ENCODE measurements around the gene SH3GLB1. TPM values are rescaled to one million over a fixed set of nuclear protein-coding genes. Genes with fewer than 3 reads are reported as not detected.

Gene SH3GLB1
- total and polyA plus RNA-seq, 2 of the 13 experiments (the other 11 are each of a cell fraction or from before 2014, with no cell fraction given) = 26.0 to 41.5 TPM

DNA sequence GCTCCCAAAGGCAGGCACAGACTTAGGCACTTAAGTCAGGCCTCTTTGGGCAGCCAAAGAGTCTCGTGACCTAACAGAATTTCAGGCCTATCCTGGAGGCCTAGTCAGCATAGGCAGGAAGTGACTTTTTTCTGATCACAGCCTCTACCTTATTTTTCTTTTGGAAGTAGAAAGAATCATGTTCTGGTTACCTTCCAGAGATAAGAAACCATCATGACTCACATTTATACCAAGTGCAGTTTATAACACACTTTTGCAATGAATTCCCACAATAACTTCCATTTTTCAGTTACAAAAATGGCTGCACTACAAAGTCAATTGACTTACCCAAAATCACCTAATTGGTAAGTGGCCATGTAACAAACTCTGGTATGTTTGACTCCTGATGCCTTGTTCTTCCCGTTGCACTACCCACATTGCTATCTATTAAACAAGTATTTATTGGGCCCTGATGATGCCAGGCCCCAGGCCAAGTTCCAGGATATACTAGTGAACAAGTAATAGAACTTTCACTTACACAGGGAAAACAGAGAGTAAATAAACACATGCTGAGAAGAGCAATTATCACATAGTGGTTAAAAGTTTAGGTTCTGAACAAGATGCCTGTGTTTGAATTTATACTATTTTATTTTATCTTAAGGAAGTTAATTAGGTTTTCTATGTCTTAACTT is 74.3 kb downstream of the SH3GLB1 start (continued):
- TF ChIP-seq GABPA (IDR thresholded peaks at IDR 0.05; ENCODE audit: low read depth, low read length) (no peak), GABPA (CRISPR knock-in tag; IDR thresholded peaks at IDR 0.05; ENCODE audit: low read depth) (no peak), ZNF883 (CRISPR knock-in tag; IDR thresholded peaks at IDR 0.05; ENCODE audit: not compliant biosample characterization) (no peak), MAF1 (CRISPR knock-in tag; IDR thresholded peaks at IDR 0.05; ENCODE audit: borderline replicate concordance) (no peak), POGZ (CRISPR knock-in tag; IDR thresholded peaks at IDR 0.05) (no peak), KDM4B (CRISPR knock-in tag; IDR thresholded peaks at IDR 0.05) (no peak), POLR2AphosphoS2 (IDR thresholded peaks at IDR 0.05; ENCODE audit: low read depth, low read length) (no peak), EP300 (IDR thresholded peaks at IDR 0.05; ENCODE audit: low read depth in 2 of 2, low read length in 2 of 2) (no peak), EP300 (CRISPR knock-in tag; IDR thresholded peaks at IDR 0.05; ENCODE audit: borderline replicate concordance) (no peak), HMG20A (CRISPR knock-in tag; IDR thresholded peaks at IDR 0.05; ENCODE audit: borderline replicate concordance) (no peak)
- TF ChIP-seq, protein P1, sequence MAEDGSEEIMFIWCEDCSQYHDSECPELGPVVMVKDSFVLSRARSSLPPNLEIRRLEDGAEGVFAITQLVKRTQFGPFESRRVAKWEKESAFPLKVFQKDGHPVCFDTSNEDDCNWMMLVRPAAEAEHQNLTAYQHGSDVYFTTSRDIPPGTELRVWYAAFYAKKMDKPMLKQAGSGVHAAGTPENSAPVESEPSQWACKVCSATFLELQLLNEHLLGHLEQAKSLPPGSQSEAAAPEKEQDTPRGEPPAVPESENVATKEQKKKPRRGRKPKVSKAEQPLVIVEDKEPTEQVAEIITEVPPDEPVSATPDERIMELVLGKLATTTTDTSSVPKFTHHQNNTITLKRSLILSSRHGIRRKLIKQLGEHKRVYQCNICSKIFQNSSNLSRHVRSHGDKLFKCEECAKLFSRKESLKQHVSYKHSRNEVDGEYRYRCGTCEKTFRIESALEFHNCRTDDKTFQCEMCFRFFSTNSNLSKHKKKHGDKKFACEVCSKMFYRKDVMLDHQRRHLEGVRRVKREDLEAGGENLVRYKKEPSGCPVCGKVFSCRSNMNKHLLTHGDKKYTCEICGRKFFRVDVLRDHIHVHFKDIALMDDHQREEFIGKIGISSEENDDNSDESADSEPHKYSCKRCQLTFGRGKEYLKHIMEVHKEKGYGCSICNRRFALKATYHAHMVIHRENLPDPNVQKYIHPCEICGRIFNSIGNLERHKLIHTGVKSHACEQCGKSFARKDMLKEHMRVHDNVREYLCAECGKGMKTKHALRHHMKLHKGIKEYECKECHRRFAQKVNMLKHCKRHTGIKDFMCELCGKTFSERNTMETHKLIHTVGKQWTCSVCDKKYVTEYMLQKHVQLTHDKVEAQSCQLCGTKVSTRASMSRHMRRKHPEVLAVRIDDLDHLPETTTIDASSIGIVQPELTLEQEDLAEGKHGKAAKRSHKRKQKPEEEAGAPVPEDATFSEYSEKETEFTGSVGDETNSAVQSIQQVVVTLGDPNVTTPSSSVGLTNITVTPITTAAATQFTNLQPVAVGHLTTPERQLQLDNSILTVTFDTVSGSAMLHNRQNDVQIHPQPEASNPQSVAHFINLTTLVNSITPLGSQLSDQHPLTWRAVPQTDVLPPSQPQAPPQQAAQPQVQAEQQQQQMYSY (CRISPR knock-in tag; IDR thresholded peaks at IDR 0.05) = no peak
